ENCODE results near the gene CNGA3. TPM values are rescaled to one million over a fixed set of nuclear protein-coding genes. Genes with fewer than 3 reads are reported as not detected.

The CNGA3 gene
- total and polyA plus RNA-seq, 2 of the 4 experiments (the other 2 are of a cell fraction) = under 0.01 TPM; not detected in 1

DNA sequence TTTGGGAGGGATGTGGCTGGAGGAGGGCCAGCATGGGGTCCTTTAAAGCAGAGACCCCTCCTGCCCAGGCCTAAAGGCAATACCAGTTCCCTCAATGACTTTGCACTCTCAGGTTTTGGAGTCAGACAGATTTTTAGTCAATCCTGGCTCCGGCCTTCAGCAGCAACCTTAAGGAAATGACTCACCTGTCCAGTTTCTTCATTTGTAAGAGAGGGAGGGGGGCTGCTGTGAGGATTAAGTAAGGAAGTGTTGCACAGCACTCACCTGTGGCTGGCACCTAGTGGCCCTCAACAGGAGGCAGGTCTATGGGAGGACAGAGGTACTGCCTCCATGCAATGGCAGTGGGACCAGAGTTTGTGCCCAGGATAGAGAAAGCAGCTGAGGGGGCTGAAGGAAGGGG lies 13.7 kb downstream of the CNGA3 start:
- no peak overlapping the region for H3K14ac ChIP-seq (replicated peaks; ENCODE audit: low read depth, low read length)
- no peak overlapping the region for H2BK20ac ChIP-seq (ENCODE audit: low read depth, low read length)
- H2AFZ ChIP-seq (replicated peaks; ENCODE audit: low read length, poor library complexity) = no peak overlapping the region
- H3K27me3 ChIP-seq (ENCODE audit: control insufficient read depth, insufficient read depth, low read length) = peaks cover 3% of the 10 kb centered on the region
- no peak overlapping the region for H2BK15ac ChIP-seq (ENCODE audit: low read depth, low read length)
- dilution Hi-C loops (cut with HindIII; ENCODE audit: low sequenced_read_pairs, unreplicated experiment) (no loop called here), in situ Hi-C loops (cut with MboI; ENCODE audit: low sequenced_read_pairs) (no loop called here), intact Hi-C loops (cut with micrococcal nuclease) (no loop called here)
- no peak overlapping the region for H4K91ac ChIP-seq (ENCODE audit: insufficient read depth, low read depth, low read length)
- no peak overlapping the region for H2BK120ac ChIP-seq (ENCODE audit: low read depth, low read length)
- TF ChIP-seq RCOR1 (IDR thresholded peaks at IDR 0.05; ENCODE audit: insufficient replicate concordance, low read length) (no peak), BHLHE40 (IDR thresholded peaks at IDR 0.05; ENCODE audit: low read depth, low read length) (no peak), MAZ (IDR thresholded peaks at IDR 0.05; ENCODE audit: borderline replicate concordance, low read depth, low read length) (no peak), RFX5 (IDR thresholded peaks at IDR 0.05; ENCODE audit: low read depth, low read length) (no peak), RAD21 (IDR thresholded peaks at IDR 0.05; ENCODE audit: low read length) (no peak), MXI1 (IDR thresholded peaks at IDR 0.05; ENCODE audit: borderline replicate concordance, low read depth, low read length) (no peak), FOS (IDR thresholded peaks at IDR 0.05; ENCODE audit: low read depth, low read length) (no peak), NFE2L2 (IDR thresholded peaks at IDR 0.05; ENCODE audit: low read depth, low read length) (no peak), SMC3 (IDR thresholded peaks at IDR 0.05; ENCODE audit: low read depth, low read length) (no peak), CEBPB (IDR thresholded peaks at IDR 0.05; ENCODE audit: low read depth, low read length) (no peak), CHD1 (IDR thresholded peaks at IDR 0.05; ENCODE audit: low read depth, low read length) (no peak), MAFK (IDR thresholded peaks at IDR 0.05; ENCODE audit: low read depth, low read length) (no peak)
- TF ChIP-seq, protein P1, sequence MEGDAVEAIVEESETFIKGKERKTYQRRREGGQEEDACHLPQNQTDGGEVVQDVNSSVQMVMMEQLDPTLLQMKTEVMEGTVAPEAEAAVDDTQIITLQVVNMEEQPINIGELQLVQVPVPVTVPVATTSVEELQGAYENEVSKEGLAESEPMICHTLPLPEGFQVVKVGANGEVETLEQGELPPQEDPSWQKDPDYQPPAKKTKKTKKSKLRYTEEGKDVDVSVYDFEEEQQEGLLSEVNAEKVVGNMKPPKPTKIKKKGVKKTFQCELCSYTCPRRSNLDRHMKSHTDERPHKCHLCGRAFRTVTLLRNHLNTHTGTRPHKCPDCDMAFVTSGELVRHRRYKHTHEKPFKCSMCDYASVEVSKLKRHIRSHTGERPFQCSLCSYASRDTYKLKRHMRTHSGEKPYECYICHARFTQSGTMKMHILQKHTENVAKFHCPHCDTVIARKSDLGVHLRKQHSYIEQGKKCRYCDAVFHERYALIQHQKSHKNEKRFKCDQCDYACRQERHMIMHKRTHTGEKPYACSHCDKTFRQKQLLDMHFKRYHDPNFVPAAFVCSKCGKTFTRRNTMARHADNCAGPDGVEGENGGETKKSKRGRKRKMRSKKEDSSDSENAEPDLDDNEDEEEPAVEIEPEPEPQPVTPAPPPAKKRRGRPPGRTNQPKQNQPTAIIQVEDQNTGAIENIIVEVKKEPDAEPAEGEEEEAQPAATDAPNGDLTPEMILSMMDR (conservative IDR thresholded peaks at IDR 0.05; ENCODE audit: low read depth, low read length) = no peak
- TF ChIP-seq, protein P2, sequence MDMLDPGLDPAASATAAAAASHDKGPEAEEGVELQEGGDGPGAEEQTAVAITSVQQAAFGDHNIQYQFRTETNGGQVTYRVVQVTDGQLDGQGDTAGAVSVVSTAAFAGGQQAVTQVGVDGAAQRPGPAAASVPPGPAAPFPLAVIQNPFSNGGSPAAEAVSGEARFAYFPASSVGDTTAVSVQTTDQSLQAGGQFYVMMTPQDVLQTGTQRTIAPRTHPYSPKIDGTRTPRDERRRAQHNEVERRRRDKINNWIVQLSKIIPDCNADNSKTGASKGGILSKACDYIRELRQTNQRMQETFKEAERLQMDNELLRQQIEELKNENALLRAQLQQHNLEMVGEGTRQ (IDR thresholded peaks at IDR 0.05; ENCODE audit: low read depth, low read length) = no peak
- TF ChIP-seq, protein P3, sequence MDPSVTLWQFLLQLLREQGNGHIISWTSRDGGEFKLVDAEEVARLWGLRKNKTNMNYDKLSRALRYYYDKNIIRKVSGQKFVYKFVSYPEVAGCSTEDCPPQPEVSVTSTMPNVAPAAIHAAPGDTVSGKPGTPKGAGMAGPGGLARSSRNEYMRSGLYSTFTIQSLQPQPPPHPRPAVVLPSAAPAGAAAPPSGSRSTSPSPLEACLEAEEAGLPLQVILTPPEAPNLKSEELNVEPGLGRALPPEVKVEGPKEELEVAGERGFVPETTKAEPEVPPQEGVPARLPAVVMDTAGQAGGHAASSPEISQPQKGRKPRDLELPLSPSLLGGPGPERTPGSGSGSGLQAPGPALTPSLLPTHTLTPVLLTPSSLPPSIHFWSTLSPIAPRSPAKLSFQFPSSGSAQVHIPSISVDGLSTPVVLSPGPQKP (IDR thresholded peaks at IDR 0.05; ENCODE audit: borderline replicate concordance, low read depth, low read length) = no peak
- no peak overlapping the region for H4K8ac ChIP-seq (ENCODE audit: low read depth in 2 of 2, low read length in 2 of 2)
- WGBS, 2 experiments (ENCODE audit: extremely low coverage in 2 of 2, insufficient read length in 1 of 2) = no CpG with 5 or more reads among the region's 1 CpG
- no peak overlapping the region for H3K27ac ChIP-seq (ENCODE audit: insufficient read depth, low read length)
- DNase-seq (no peak), ATAC-seq (ENCODE audit: low read depth) (no peak)
- no peak overlapping the region for H3K23ac ChIP-seq (ENCODE audit: low read depth, low read length)
- H3K4ac ChIP-seq (ENCODE audit: low read depth, low read length) = no peak overlapping the region
- H3K9me1 ChIP-seq (ENCODE audit: insufficient read depth, low read length) = no peaks in the 10 kb centered on the region
- BruUV-seq (replicated peaks) = no TSS peak
- H3K9me3 ChIP-seq (ENCODE audit: control insufficient read depth, insufficient read depth, low read length) = no peaks in the 10 kb centered on the region
- POLR2A ChIA-PET (ENCODE audit: unreplicated experiment) = no interaction called here
- no peak overlapping the region for H3K18ac ChIP-seq (ENCODE audit: low read depth, low read length)
- H4K20me1 ChIP-seq (ENCODE audit: insufficient read depth, low read length) = no peaks in the 10 kb centered on the region; the same call in 1 of the 2 replicates
- no peaks in the 10 kb centered on the region for H3K79me1 ChIP-seq (ENCODE audit: low read depth in 1 of 2, low read length in 2 of 2)
- no peak overlapping the region for H3K9ac ChIP-seq (ENCODE audit: low read depth, low read length)
- no peaks in the 10 kb centered on the region for H3K4me1 ChIP-seq (ENCODE audit: control insufficient read depth, insufficient read depth, low read length)
- CTCF ChIA-PET = no interaction called here
- H2BK5ac ChIP-seq (ENCODE audit: low read depth, low read length, poor library complexity, severe bottlenecking) = no peak overlapping the region
- no peak overlapping the region for H2AK5ac ChIP-seq (ENCODE audit: low read depth, low read length)
- H3K36me3 ChIP-seq (ENCODE audit: control insufficient read depth, insufficient read depth, low read length) = no peaks in the 10 kb centered on the region
- no peak overlapping the region for H3K4me2 ChIP-seq (ENCODE audit: low read depth, low read length)
- H3K4me3 ChIP-seq (ENCODE audit: insufficient read depth, low read depth, low read length) = no peak overlapping the region
- no peak overlapping the region for H4K5ac ChIP-seq (ENCODE audit: low read depth, low read length)
- H3K56ac ChIP-seq (ENCODE audit: extremely low read depth, insufficient read depth, low read length) = no peak overlapping the region
- no peak overlapping the region for H2AK9ac ChIP-seq (replicated peaks; ENCODE audit: low read depth, low read length, poor library complexity)

Data from IMR-90 (cell line).